Lower leg skin (tissue), 4 donors: Measurements from ENCODE around the gene LRP5. TPM values are rescaled to one million over a fixed set of nuclear protein-coding genes. Genes with fewer than 3 reads are reported as not detected.

Source experiments
- DNase-seq, 2 donors: peaks; one replicate each; pipeline ENCODE4 v3.0.0-alpha.2; 2019; ENCODE audit warnings: low spot score in 2 of 2
- H3K4me3 ChIP-seq: fragments of 200-600 bp; sonication (generic); 2 replicates; pipeline ENCODE4 v1.5.1; 2017; ENCODE audit warnings: mild to moderate bottlenecking, low read depth; ENCODE audit not compliant: poor library complexity, severe bottlenecking
- POLR2A ChIP-seq, 2 donors: fragments of 450-650 bp; IDR thresholded peaks; one replicate each; pipeline ENCODE4 v1.6.1; 2016 to 2017; ENCODE audit warnings: antibody characterized with exemption in 2 of 2, mild to moderate bottlenecking in 1 of 2, moderate library complexity in 1 of 2
- WGBS, 2 donors: methylation state at CpG; one replicate each; pipeline ENCODE4 v1.1.5; 2018; 5-methylcytosine and 5-hydroxymethylcytosine counted together
- intact Hi-C: fragments of 100-400 bp; cut with DNase I; formaldehyde crosslinking; loops from one replicate; pipeline ENCODE4 v1.15.0; 2023; ENCODE audit warnings: low total_unique reads
- total RNA-seq, 4 donors: library from RNA; depleted of rRNA; stranded (reverse); fragments of >200 nt; gene quantifications; one replicate each; pipeline ENCODE4 v1.1.0, GENCODE V29; 2016
- TF ChIP-seq, protein P1 (sequence below), 3 donors: fragments of 450-650 bp; IDR thresholded peaks; one replicate each; pipeline ENCODE4 v1.5.1; 2016; ENCODE audit warnings: antibody characterized with exemption in 3 of 3, mild to moderate bottlenecking in 3 of 3, moderate library complexity in 2 of 3

Gene LRP5
- total RNA-seq, 4 donors from 2014 or later: 25.0 to 53.5 (median 29.3) TPM

DNA sequence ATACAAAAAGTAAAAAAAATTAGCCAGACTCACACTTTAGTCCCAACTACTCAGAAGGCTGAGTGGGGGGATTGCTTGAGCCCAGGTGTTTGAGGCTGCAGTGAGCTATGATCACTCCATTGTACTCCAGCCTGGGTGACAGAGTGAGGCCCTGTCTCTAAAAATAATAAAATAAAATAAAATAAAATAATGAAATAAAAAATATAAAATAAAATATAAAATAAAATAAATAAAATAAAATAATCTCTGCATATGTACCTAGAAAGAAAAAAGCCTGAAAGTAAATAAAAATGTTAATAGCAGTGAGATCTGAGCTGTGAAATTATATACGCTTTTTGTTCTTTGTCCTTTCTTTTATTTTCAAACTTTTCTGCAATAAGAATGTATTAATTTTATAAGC is 17.1 kb upstream of the LRP5 start:
- intact Hi-C loops: no loop called here
- no peak overlapping the region for H3K4me3 ChIP-seq
- WGBS, 2 donors: 94 to 96% methylated on average over 1 of the region's 1 CpG
- no peak for DNase-seq
- no peak for TF ChIP-seq POLR2A (IDR thresholded peaks at IDR 0.05)
- TF ChIP-seq, protein P1, sequence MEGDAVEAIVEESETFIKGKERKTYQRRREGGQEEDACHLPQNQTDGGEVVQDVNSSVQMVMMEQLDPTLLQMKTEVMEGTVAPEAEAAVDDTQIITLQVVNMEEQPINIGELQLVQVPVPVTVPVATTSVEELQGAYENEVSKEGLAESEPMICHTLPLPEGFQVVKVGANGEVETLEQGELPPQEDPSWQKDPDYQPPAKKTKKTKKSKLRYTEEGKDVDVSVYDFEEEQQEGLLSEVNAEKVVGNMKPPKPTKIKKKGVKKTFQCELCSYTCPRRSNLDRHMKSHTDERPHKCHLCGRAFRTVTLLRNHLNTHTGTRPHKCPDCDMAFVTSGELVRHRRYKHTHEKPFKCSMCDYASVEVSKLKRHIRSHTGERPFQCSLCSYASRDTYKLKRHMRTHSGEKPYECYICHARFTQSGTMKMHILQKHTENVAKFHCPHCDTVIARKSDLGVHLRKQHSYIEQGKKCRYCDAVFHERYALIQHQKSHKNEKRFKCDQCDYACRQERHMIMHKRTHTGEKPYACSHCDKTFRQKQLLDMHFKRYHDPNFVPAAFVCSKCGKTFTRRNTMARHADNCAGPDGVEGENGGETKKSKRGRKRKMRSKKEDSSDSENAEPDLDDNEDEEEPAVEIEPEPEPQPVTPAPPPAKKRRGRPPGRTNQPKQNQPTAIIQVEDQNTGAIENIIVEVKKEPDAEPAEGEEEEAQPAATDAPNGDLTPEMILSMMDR (IDR thresholded peaks at IDR 0.05): no peak

GRCh38 chr11:68295940-68296339 is 16.5 kb upstream of the LRP5 start:
- intact Hi-C loops: no loop called here
- TF ChIP-seq, protein P1 (IDR thresholded peaks at IDR 0.05): no peak
- no peak for TF ChIP-seq POLR2A (IDR thresholded peaks at IDR 0.05)
- peak in 1 of 2 donors; percentile 62 for DNase-seq
- WGBS, 2 donors: 83 to 93% methylated on average over 5 of the region's 5 CpGs
- no peak overlapping the region for H3K4me3 ChIP-seq

GRCh38 chr11:68296344-68297051 is 15.9 kb upstream of the LRP5 start:
- peak in 1 of 2 donors; percentile 80 for DNase-seq
- no peak overlapping the region for H3K4me3 ChIP-seq
- 84 to 92% methylated on average over 15 of the region's 15 CpGs for WGBS, 2 donors
- TF ChIP-seq, protein P1 (IDR thresholded peaks at IDR 0.05): no peak
- no peak for TF ChIP-seq POLR2A (IDR thresholded peaks at IDR 0.05)
- intact Hi-C loops: no loop called here

- WGBS, 2 donors: 80 to 91% methylated on average over 6 of the region's 6 CpGs
Observed at GRCh38 chr11:68297052-68297378, 15.4 kb upstream of the LRP5 start.

DNA sequence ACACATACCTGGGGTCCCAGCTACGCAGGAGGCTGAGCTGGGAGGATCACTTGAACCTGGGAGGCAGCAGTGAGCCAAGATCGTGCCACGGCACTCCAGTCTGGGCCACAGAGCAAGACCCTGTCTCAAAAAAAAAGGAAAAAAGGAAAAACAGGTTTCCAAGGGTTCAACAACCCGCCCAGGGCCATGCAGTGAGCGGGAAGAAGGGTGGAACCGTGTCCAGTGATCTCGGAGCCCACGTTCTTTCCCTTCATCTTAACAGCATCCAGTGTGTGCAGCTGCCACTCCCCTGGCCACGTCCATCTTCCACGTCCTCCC is 14.9 kb upstream of the LRP5 start:
- 29 to 31% methylated on average over 10 of the region's 10 CpGs for WGBS, 2 donors
- intact Hi-C loops: no loop called here
- DNase-seq: no peak
- no peak for TF ChIP-seq POLR2A (IDR thresholded peaks at IDR 0.05)
- H3K4me3 ChIP-seq: no peak overlapping the region

More at GRCh38 chr11:68297052-68297378, 15.4 kb upstream of the LRP5 start:
- intact Hi-C loops: no loop called here
- no peak overlapping the region for H3K4me3 ChIP-seq
- no peak for DNase-seq
- TF ChIP-seq POLR2A (IDR thresholded peaks at IDR 0.05): no peak
- TF ChIP-seq, protein P1 (IDR thresholded peaks at IDR 0.05): no peak

DNA sequence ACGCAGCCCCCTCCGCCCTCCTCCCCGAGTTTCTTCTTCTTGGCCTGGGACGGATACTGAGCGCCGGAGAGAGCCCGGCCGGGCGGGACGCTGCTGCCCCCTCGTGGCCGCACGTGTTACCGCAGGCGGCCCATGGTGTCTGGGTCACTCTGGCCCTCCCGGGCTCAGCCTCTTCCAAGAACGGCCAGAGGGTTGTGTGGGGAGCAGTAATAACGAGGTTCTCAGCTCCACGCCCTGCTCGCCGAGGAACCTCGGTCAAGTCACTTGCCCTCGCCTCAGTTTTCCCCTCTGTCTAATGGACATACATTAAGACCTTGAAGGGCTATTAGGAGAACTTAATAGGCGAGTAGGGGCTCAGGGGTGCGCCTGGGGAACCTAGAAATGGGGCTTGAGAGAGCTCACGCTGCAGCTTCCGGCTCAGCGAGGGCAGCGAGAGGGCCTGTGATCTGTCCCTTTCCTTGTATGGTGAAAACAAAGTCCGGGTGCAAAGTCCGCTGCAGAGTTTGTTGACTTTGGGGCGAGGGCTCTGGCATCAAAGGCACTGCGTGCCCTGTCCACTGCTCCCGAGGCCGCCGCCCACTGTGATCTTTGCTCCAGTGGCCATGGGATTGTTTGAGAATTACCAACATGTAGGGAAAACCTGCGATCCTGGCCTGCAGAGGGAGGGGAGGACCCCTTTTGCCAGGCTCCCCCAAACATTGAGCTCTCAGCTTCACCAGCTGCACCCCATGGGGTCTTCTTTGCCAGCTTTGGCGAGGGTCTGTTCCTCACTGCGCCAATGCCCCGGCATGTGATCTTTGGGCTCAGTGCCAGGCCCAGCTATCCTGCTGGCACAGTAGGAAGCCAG is 14.4 kb upstream of the LRP5 start:
- peak; percentile 61 to 95 for DNase-seq

More for the DNA sequence above, 14.4 kb upstream of the LRP5 start:
- TF ChIP-seq POLR2A (IDR thresholded peaks at IDR 0.05): no peak
- TF ChIP-seq, protein P1 (IDR thresholded peaks at IDR 0.05): peak in 2 of 3 donors; percentile 74 to 84
- H3K4me3 ChIP-seq: no peak overlapping the region
- 32 to 33% methylated on average over 37 to 40 of the region's 40 CpGs for WGBS, 2 donors
- intact Hi-C loops: loop anchor here (2.0 kb wide), 1 partner anchor 39 kb away; no protein-coding TSS in a partner anchor
